Amniotic stem cell (primary cell): ENCODE data around the gene SZT2.

Source experiments
- DNase-seq: peaks from one replicate; lab custom pipeline; 2025; lab: John Stamatoyannopoulos, UW

Gene SZT2

GRCh38 chr1:43389326-43390313 lies at the start of gene SZT2, which contains the start of gene MED8:
Gene SZT2 (plus strand): TSS chr1:43389899. CDS start chr1:43389969, 70 bp downstream.
Gene MED8 (minus strand): TSS chr1:43389800. CDS start chr1:43389764, 36 bp downstream.
- DNase-seq: peak; percentile 90

- no peak for DNase-seq
These were observed 49.1 kb upstream of the SZT2 start for GRCh38 chr1:43340559-43340958.

- DNase-seq: no peak
These were observed 45.3 kb upstream of the SZT2 start for GRCh38 chr1:43344267-43344850.

- no peak for DNase-seq
These were observed 44.6 kb upstream of the SZT2 start for GRCh38 chr1:43345120-43345519.

GRCh38 chr1:43346636-43347035 lies 43.1 kb upstream of the SZT2 start:
- no peak for DNase-seq

- DNase-seq: no peak
These were observed 41.3 kb upstream of the SZT2 start for GRCh38 chr1:43348343-43348808.

- no peak for DNase-seq
These were observed 40.7 kb upstream of the SZT2 start for GRCh38 chr1:43348809-43349593.

- DNase-seq: no peak
These were observed 39.9 kb upstream of the SZT2 start for GRCh38 chr1:43349594-43350306.

- DNase-seq: no peak
These were observed 38.7 kb upstream of the SZT2 start for GRCh38 chr1:43350976-43351375.

- DNase-seq: no peak
These were observed 38.0 kb upstream of the SZT2 start for GRCh38 chr1:43351421-43352350.

GRCh38 chr1:43352351-43352705 lies 37.4 kb upstream of the SZT2 start:
- DNase-seq: no peak

GRCh38 chr1:43352881-43353280 lies 36.8 kb upstream of the SZT2 start:
- DNase-seq: no peak

- no peak for DNase-seq
These were observed 35.2 kb upstream of the SZT2 start for GRCh38 chr1:43354471-43354870.

- DNase-seq: no peak
These were observed 34.8 kb upstream of the SZT2 start for GRCh38 chr1:43354936-43355335.

- no peak for DNase-seq
These were observed 32.4 kb upstream of the SZT2 start for GRCh38 chr1:43357251-43357650.

GRCh38 chr1:43358121-43358745 lies 31.5 kb upstream of the SZT2 start:
- no peak for DNase-seq

GRCh38 chr1:43358746-43359693 lies 30.7 kb upstream of the SZT2 start, which contains the start of gene CDC20:
Gene CDC20 (plus strand): TSS chr1:43358981. CDS start chr1:43359216, 235 bp downstream.
- peak; percentile 97 for DNase-seq

- DNase-seq: no peak
These were observed 30.0 kb upstream of the SZT2 start for GRCh38 chr1:43359696-43360095.

- no peak for DNase-seq
These were observed 29.1 kb upstream of the SZT2 start for GRCh38 chr1:43360616-43361015.
